T47D (cell line): Measurements from ENCODE around the gene TAS1R1.

ENCODE experiments used
- DNase-seq, 2 experiments: peaks; one replicate each; pipeline versions ENCODE4 v3.0.0 to v3.0.0-alpha.2; 2011 to 2012; ENCODE audit warnings: low read depth in 1 of 2, low spot score in 1 of 2
- JUND ChIP-seq: IDR thresholded peaks from 2 replicates; pipeline ENCODE4 v1.6.1; 2012; ENCODE audit warnings: low read depth
- in situ Hi-C: cut with HindIII; loops from 2 replicates; pipeline ENCODE4 v1.10.0; 2016; ENCODE audit warnings: low sequenced_read_pairs, low pct_unique_long_range_greater_than_20kb

The TAS1R1 gene

DNA sequence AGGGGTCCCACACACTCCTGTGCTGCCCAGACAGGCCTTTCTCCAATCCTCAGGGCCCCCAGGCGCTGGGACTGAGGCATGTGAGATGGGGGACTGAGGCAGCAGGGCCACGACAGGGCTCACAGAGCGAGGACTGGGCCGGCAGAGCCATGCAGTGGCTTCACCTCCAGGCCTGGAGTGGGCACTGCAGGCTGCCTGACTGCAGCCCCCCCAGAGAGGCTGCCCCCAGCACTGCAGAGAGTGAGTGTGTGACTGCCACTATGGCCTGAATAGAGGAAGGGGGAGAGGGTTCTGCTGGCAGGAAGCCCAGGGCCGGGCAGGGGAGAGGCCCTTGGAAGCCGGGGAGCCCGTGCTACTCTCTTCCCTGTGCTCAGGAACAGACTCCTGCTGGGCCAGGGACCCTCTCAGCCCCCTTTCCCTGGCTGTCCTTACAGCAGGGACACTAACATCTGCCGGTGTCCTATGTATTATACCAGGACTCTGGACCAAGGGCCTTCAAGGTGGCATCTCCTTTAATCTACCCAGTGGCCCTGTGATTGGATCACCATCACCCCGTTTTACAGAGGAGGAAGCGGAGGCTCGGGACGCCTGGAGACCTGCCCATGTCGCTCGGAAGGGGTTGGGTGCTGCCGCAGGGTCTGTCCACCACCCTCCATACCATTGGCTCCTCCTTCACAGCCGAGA, 43.4 kb upstream of the TAS1R1 start:
- no peak for DNase-seq
- in situ Hi-C loops, result no loop called here
- TF ChIP-seq JUND, result no peak

DNA sequence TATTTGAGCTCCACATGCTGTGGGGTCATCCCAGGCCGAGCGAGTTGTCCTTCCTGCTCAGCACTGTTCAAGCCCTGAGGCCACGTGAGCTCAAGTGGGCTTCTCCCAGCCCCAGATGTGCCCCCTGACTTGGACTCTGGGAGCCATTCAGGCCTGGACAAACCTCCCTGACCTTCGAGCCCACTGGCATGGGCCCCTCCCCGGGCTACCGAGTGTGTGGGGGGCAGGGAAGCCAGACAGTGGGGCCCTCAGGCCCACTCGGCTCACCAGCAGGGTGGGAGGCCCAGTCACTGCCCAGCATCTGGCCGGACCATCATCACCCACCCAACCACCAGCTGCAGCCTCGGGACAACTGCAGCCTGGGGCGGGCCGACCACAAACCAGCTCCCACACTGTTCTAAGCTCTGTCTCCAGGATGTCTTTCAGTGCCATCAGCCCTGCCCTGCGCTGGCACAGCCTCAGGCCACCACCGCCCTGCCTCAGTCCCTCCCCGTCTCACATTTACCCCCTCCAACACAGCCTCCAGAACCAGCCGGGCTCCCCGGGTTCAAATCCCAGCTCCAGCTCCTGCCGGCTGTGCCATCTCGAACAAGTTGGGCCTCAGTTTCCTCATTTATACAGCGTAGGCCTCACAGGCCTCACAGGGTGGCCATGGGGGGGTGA, 42.7 kb upstream of the TAS1R1 start:
- TF ChIP-seq JUND, result no peak
- in situ Hi-C loops, result no loop called here
- no peak for DNase-seq

DNA sequence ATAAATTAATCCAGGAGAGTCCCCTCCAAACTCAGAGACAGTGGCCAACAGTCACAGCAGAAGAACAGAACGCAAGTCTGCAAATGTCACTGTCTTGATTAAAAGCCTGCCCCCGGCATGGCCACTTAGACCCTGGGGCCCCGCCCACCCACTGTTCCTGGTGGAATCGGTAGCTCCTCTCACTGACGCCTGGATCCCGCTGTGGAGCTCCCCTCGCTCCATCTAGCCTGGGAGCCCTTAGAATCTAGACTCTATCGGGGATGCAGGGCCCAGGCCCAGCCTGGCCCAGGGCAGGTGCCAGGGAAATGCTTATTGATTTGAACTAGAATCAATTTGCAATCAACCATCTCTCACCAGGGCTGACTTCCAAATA, 42.2 kb upstream of the TAS1R1 start:
- no peak for DNase-seq
- in situ Hi-C loops, result no loop called here
- TF ChIP-seq JUND, result no peak

DNA sequence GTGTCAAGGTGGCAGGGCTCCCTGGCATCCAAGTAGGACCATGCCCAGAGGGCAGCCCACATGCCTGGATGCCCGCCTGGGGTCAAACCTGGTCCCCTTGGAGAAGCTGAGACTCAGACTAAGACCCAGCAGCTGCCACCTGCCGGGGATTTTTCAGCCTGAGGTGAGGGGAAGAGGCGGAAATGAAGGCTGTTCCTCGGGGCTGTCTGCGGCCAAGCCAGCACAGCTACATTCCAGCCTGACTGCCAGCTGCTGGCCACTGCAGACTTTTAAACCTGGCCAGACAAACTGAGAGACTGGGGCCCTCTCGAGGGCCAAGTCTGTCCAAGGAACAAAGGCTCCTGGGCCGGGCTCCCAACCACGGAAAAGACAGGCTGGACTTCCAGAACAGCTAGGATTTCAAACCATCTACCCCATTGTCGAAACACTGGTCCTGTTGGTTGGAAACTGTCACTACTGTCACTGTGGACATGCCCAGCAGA, 41.7 kb upstream of the TAS1R1 start:
- no peak for TF ChIP-seq JUND
- in situ Hi-C loops, result no loop called here
- DNase-seq, result peak; percentile 60 to 82

DNA sequence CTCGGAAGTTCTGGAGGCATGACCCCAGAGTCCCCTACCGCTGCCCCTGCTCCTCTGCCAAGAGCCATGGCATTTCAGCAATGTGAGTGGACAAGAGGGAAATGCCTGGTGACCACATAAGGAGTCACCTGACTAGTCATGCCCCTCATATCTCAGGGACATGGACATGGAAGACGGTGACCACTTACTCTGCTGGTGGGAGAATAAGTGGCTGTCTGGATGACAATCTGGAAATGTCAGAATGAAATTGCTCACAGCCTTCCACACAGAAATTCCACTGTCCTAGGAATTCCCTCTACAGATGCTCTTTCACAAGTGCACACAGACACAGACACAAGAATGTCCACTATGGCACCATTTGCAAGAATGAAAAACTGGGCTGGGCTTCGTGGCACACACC, 39.3 kb upstream of the TAS1R1 start:
- in situ Hi-C loops, result no loop called here
- no peak for DNase-seq
- TF ChIP-seq JUND, result no peak

DNA sequence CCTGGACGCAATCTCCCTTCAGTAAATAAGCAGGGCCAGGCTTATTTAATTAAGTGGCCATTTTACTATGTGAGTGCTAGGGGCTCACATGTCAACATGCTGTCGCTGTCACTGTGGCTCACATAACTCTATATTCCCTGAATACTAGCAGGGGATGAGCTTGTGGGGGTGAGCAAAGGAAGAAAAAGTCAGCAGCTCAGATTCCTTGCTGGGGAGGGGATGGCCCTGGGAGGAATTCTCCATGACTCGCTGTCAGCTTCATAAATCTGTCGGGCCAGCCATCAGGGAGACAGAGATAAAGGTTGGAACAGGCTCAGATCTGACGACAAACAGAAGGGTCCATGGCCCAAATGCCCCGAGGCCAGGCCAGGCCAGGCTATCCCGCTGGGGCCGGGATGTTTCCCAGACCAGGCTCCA, 37.7 kb upstream of the TAS1R1 start:
- no peak for DNase-seq
- TF ChIP-seq JUND, result no peak
- in situ Hi-C loops, result no loop called here

DNA sequence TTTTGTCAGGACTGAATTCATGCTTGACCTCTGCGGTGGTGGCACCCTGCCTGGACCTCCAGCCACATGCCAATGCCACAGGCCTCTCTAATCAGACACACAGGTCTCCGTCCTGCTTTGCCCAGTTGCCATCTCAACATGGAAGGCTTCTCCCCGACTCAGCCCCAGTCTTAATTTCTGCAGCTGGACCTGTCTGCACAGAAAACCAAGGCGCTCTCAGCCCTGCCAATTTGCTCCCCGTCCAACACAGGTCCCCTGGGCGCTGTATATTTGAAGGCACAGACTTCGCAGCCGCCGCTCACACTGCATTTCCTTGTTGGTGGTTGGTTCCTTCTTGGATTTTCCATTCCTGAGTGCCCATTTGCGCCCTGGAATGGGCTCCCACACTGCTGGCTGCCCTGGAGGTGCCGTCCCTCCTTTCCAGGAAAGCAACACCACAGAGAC, 35.6 kb upstream of the TAS1R1 start:
- TF ChIP-seq JUND, result no peak
- in situ Hi-C loops, result no loop called here
- DNase-seq, result no peak

DNA sequence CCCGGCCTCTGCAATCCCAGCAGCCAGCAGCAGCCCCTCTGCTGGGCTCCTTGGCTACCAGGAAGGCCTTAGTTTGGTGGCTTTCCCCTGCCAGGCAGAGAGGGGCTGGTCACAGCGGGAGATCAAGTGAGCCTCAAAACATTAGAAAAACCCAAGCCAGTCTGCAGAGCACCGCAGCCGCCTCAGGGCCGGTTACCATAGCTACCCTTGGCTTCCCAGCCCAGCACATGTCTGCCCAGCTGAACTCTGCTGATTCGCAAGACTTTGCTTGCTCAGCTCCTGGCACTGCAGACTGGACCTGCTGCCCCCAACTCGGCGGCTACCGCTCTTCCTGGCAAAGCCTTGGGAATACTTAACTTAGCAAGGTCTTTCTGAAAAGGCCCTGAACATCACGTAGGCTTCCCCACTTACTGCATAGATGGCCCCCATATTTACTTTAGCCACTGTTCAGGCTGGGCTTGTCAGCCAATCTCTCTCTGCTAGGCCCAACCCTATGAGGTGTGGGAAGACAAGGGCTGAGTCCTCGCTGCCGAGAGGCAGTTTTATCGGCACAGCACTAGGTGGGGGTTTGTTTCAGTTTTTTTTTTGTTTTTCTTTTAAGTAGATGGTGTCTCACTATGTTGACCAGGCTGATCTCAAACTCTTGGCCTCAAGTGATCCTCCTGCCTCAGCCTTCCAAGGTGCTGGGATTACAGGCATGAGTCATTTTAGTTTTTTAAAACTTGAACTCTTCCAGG, 35.0 kb upstream of the TAS1R1 start:
- in situ Hi-C loops, result no loop called here
- DNase-seq, result peak in 1 of 2 experiments; percentile 19
- TF ChIP-seq JUND, result no peak

DNA sequence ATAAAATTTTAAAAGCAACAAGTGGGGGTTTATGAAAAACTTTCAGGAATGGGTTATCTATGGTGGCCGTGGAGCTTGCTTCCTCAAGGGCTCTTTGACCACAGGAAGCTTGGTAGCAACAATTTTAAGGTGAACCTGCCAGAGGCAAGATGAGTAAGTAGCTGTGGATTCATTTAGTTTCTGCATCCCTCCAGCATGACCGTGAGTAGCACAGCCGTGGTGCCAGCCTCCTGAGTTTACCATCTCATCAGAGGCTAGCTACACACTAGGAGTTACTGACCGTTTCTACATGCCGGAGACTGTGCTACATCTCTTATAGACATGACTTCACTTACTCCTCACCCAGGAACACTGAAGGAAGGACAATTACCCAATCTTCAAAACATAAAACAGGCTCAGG, 33.6 kb upstream of the TAS1R1 start:
- no peak for DNase-seq
- TF ChIP-seq JUND, result no peak
- in situ Hi-C loops, result no loop called here

DNA sequence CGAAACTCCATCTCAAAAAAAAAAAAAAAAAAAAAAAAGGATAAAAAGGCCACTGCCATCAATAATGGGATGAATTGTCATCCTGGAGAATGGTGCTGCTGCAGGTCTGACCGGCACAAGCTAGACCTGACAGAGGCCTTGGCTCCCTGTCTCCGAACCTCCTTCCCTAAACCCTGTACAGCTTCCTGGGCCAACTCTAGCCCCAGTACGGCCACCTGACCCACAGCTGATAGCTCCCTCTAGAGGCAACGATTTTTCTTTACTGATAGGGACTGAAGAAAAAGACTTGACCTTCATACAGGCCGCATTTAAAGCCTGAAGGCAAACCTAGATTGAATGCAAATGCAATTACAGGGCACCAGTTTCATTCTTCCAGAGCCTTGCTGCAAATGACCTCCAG, 31.5 kb upstream of the TAS1R1 start:
- no peak for TF ChIP-seq JUND
- DNase-seq, result peak; percentile 31 to 57
- in situ Hi-C loops, result no loop called here

DNA sequence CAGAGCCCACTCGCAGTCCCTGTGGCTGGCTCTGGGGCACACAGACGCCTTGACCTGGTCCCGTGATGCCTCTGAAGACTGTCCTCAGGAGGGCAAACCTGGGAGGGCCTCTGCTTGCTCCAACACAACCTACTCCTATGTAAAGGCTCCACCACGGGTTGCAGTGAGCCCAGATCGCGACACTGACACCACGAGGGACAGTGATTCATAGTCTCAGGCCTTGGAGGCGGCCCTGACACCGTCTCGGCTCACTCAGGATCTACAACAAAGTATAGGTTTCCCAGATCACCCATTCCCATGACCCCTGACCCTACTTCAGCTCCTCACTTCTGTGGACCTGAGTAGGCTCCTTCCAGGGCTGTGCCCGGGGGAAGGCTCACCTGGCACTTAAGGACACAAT, 28.8 kb upstream of the TAS1R1 start:
- no peak for DNase-seq
- no peak for TF ChIP-seq JUND
- in situ Hi-C loops, result no loop called here

DNA sequence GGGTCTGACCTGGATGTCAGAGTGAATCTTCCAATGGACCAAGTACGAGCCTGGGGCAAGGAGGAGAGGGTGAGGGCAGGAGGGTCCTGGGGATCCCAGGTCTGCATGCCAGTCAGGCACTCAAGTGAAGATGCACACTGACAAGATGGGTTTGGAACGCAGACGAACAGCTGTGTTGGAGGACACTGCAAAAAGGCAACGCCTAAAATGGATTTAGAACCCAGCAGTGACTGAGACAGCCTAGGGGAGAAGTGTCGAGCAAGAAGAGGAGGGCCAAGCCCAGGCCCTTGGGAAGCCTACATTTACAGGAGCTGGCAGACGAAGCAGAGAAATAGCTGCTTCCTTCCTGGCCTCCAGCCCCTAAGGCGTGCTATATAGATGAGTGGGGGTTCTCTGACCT, 26.6 kb upstream of the TAS1R1 start:
- in situ Hi-C loops, result no loop called here
- TF ChIP-seq JUND, result no peak
- no peak for DNase-seq
